Astrocyte of the cerebellum (primary cell): Measurements from ENCODE around the gene RIPOR3.

Experiments used
- DNase-seq: peaks from one replicate; pipeline ENCODE4 v3.0.0-alpha.2; 2011; ENCODE audit warnings: low read depth
- H3K4me3 ChIP-seq: 2 replicates; pipeline ENCODE4 v1.5.1; 2011; ENCODE audit warnings: mild to moderate bottlenecking, low read depth, low read length, moderate library complexity
- in situ Hi-C: cut with HindIII; loops from 2 replicates; pipeline ENCODE4 v1.10.0; 2017; ENCODE audit warnings: low sequenced_read_pairs
- TF ChIP-seq, protein P1 (sequence below): IDR thresholded peaks from 2 replicates; pipeline ENCODE4 v1.5.1; 2012; ENCODE audit warnings: low read length, low read depth, moderate library complexity, mild to moderate bottlenecking; ENCODE audit errors: missing control alignments

RIPOR3 gene

DNA sequence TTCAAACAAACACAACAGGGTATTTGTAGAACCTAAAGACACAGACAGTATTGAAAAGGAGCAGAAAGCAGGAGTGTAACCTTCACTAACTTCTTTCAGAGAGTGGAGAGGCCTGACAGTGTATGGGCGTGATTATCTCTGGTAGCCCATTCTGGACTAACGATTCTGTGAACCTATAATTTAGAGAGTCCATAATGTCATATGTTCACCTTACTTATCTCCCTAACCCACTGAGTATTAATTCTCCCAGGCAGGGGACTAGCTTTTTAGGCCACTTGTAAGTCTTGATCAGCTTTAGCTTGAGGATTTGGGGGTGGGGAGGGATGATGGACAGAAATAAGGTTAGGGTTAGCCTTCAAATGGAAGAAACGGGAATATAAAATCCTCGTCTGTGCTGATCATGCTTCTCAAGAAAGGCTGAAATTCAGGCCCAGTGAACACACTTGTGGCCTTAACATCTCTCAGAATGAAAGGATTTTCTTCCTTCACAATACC is 37.2 kb upstream of the RIPOR3 start:
- no peak overlapping the region for H3K4me3 ChIP-seq
- in situ Hi-C loops, result no loop called here
- no peak for DNase-seq
- TF ChIP-seq, protein P1, sequence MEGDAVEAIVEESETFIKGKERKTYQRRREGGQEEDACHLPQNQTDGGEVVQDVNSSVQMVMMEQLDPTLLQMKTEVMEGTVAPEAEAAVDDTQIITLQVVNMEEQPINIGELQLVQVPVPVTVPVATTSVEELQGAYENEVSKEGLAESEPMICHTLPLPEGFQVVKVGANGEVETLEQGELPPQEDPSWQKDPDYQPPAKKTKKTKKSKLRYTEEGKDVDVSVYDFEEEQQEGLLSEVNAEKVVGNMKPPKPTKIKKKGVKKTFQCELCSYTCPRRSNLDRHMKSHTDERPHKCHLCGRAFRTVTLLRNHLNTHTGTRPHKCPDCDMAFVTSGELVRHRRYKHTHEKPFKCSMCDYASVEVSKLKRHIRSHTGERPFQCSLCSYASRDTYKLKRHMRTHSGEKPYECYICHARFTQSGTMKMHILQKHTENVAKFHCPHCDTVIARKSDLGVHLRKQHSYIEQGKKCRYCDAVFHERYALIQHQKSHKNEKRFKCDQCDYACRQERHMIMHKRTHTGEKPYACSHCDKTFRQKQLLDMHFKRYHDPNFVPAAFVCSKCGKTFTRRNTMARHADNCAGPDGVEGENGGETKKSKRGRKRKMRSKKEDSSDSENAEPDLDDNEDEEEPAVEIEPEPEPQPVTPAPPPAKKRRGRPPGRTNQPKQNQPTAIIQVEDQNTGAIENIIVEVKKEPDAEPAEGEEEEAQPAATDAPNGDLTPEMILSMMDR, result no peak

DNA sequence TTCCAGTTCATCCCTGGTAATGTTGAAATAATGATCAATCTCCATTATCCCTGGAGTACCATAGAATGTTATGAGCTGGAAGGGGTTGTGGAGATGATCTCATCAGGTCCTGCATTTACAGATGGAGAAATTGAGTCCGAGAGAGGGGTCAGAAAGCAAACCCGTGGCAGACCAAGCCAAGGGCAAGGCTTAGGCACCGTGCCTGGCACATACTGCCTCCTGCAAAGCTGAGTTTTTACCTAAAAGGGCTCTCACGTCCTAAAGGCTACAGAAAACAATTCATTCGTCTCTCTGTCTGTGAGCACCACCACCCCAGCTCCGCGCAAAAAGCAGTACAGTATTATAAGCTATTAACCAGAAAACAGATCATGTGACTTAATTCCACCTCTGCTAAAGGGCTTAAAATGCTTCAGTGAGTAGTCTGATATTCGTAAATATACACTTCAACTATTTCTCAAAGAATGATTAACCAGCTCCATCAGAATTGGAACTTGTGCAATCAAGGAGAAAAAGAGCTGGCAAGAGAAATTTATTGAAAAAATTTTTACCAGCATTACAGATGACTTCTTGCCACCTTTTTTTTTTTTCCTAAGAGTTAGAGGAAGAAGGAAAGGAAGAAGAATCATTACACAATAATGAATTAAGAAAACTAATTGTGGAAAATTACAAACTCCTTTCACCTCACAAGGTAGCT is 36.6 kb upstream of the RIPOR3 start:
- DNase-seq, result no peak
- H3K4me3 ChIP-seq, result no peak overlapping the region
- in situ Hi-C loops, result no loop called here
- TF ChIP-seq, protein P1, result no peak

DNA sequence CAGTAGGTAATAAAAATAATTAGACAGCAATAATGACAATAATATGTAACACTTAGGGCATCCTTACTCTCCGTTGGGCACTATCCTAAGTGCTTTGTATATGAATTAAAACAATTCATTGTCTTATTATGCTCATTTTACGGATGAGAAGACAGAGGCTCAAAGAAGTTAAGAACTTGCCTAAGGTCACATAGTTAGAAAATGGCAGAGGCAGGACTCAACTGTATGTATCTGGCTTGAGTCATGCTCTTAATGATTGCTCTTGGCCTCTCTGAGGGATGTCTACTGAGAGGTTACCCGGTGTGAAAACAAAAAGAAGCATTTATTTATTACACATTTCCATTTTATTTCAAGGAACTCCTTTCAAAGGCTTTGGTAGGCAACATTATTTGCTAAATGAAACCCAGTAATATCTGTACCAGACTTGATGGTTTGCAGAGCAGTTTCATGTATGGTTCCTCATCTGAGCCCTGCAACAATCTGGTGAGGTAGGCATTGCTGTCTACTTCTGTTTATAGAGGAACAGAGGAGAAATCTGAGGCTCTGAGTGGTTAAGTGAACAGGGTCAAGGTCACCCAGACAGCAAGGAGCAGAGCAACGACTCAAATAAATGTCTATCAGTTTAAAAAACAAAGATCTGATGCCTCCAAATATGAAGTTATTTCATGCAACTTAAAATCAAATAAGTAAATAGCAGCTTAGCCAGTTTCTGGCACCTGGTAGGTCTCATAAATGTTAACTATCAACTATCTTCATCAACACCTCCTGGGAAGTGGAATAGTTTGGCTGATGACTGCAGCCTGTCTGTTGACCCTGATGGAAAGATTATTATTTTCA is 35.8 kb upstream of the RIPOR3 start:
- TF ChIP-seq, protein P1, result no peak
- in situ Hi-C loops, result no loop called here
- DNase-seq, result no peak
- no peak overlapping the region for H3K4me3 ChIP-seq

DNA sequence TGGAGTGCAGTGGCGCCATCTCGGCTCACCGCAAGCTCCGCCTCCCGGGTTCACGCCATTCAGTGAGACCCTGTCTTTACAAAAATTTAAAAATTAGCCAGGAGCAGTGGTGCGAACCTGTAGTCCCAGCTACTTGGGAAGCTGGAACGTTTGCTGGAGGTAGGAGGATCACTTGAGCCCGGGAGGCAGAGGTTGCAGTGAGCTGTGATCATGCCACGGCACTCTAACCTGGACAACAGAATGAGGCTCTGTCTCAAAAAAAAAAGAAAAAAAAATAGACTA is 34.3 kb upstream of the RIPOR3 start:
- TF ChIP-seq, protein P1, result no peak
- in situ Hi-C loops, result no loop called here
- H3K4me3 ChIP-seq, result no peak overlapping the region
- DNase-seq, result no peak

DNA sequence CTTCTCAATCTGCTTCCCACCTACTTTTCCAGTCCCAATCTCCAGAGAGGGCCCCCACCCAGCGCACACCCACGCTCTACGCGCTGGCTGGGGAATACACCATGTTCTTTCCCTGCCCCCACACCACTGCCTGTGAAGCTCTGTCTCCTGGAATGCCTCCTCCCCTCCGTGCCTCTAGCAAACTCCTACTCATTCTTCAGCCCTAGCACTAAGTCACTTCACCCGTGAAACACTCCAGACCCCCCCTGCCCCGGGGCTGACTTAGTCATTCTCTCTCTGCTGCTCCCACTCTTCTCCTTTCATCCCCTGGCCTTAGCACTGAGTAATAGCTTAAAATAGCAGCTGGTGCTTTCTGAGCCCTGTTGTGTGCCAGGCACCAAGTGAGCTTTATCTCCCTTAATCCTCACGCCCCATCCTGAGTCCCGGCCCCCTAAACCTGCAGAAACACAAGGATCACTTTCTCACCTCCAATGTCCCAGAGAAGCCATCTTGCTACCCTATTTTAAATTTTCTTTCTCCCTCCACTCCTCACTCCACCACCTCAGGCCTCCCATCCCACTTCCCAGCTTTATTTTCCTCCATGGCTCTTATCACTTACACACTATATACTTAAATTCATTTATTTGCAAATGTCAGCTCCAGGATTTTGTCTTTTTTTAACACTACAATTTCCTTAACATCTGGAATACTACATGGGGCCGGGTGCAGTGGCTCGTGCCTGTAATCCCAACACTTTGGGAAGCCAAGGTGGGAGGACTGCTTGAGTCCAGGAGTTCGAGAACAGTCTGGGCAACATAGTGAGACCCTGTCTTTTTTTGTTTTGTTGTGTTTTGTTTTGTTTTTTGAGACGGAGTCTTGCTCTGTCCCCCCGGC is 33.7 kb upstream of the RIPOR3 start:
- in situ Hi-C loops, result no loop called here
- DNase-seq, result peak; percentile 34
- H3K4me3 ChIP-seq, result no peak overlapping the region
- TF ChIP-seq, protein P1, result no peak

DNA sequence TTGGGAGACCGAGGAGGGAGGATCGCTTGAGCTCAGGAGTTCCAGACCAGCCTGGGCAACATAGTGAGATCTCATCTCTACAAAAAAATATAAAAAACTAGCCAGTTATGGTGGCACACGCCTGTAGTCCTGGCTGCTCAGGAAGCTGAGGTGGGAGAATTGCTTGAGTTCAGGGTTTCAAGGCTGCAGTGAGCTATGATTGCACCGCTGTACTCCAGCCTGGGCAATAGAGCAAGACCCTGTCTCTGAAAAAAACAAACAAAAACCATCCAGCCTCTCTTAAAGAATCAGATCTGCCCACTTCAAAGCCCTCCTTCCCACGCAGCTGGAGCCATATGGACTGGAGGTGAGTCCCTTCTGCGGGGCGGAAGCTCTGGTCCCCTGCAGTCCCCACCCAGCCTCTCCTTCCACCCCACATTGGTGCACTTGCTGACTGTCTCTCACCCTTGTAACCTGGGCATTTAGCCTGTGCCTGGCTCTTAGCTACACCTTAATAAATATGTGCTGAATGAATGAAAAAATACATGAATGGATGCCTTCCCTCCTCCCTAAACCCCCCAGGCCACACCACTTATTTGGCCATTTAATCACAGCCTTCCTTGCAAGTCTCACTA is 32.9 kb upstream of the RIPOR3 start:
- in situ Hi-C loops, result no loop called here
- H3K4me3 ChIP-seq, result no peak overlapping the region
- TF ChIP-seq, protein P1, result no peak
- DNase-seq, result no peak
